Stimulated activated CD8-positive, alpha-beta memory T cell treated with anti-CD3 and anti-CD28 coated beads, Interleukin-7, amount 100 ng/mL, for 48 hours (primary cell): ENCODE data around the gene TMEM92.

Source experiments
- DNase-seq, 2 donors: peaks; one replicate each; pipeline ENCODE4 v3.0.0-alpha.2; 2020; ENCODE audit warnings: low read depth in 1 of 2; ENCODE audit errors: extremely low read depth in 1 of 2

The TMEM92 gene

DNA sequence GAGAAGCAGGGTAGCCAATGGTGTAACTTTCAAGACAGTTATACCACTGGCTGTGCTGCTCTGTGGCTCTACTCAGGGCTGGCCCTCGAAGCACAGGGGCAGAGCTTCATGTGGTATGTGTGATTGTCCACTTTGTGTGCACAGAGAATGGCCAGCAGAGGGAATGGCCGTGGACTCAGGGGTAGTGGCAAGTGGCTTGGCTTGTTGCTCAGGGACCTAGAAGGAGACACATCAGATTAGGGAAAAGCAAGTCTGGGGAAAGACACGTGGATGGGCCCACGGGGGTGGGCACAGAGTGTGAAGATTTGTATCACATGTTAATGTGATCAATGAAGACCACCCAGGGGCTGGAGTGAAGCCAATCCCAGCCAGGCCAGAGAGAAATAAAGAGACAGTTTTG is 51.6 kb downstream of the TMEM92 start:
- no peak for DNase-seq

DNA sequence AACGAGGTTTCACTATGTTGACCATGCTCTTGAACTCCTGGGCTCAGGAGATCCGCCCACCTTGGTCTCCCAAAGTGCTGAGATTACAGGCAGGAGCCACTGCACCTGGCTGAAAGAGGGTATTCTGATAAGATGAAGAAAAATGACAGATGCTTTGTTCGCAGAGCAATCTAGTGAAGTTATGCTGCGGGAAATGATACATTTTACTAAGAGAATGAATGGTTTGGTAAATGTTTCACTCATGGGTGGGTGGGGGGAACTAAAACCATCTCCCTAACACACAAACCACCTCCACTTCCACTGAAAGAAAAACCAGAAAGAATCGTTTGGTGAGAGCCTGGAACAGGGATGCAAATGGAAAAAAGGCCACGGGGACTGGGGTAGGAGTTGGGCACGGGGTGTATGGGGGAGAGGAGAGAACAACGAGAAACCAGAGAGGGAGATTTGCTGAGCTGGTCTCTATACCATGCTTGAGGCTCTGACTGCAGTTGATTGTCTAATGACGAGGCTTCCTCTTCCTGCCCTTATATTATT is 52.6 kb downstream of the TMEM92 start:
- DNase-seq = no peak

DNA sequence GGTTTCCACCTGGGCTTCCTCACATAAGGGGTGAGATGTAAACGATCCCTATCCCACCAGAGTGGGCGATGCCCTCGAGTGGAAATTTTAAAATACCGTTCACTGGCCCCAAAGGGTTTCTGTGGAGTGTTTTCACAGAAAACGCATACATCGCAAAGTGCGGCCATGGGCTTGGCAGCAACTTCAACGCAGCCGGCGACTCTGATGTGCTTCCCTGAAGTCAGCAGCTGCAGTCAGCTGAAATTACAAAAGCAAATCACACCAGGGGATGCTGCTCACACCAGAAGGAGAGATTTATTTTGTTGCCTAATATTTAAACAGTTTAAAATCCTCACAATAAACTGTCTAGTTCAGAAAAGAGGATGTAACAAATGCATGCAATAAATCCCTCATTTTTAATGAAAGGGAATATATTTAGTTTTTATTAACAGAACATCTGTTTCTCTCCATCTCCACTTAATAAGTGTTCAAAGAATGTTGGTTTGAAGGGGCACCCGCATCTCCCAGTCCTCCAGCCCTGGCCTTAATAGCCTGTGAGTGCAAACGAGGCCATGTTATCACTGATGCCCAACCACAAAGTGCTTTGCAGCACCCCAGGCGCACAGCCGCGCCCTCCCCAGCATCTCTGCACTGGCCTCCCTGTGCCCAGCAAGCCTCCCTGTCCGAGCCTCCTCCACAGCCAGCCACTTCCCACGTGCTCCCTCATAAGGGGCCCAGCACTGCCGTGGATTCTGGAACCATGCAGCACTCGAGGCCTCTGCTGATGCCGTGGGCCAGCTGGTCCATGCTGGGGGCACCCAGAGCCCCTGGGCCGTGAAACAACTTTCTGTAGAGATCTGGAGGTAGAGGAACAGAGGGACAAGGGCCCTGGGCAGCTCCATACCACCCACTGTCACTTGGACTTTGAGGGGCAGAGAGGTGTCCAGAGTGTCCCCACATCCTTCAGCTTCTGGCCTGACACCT is 54.4 kb downstream of the TMEM92 start:
- no peak for DNase-seq

DNA sequence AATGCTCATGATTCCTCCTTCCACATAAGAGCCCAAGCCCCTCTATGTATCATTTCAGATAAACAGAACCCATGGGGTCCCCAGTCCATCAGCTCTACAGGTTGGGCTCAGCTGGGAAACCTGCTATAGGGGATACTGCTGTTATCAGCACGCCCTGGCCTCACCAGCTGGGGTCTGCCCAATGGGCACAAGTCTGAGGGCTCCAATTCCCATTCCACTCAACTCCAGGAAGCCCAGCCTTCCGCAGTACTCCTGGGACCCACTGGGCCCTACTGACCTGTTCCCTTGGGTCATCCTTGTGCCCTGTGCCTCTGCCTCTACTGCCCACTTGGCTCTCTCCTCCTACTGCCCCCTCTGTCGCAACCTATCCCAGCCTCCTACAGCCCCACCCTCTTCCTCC is 55.5 kb downstream of the TMEM92 start:
- DNase-seq = no peak

DNA sequence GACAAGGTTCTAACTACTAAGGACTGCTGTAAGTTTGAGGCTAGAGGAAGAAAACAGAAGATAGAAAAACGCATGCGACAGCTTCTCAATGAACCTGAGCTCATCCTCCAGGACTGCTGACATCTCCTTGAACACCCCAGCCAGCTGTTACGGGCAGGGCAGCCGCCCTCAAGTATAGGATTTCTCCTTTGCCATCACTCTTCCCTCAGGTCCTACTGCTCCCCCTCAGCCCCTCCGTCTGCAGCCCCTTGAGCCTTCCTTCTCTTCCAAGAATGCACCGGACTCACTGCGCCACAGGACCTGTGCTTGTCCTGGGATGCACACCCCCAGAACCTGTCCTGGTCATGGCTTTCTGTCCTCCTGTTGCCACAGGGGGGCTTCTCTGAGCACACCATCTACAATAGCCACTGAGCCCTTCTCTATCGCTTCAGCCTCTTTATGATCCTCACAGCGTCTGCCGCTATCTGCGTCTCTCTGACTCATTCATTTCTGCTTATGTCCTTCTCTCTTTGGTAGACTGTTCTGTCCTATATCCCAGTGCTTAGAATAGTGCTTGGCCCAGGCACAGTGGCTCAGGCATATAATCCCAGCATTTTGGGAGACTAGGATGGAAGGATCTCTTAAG is 56.0 kb downstream of the TMEM92 start:
- DNase-seq = no peak
